H9 (cell line): ENCODE measurements around the gene DPM2. TPM values are rescaled to one million over a fixed set of nuclear protein-coding genes. Genes with fewer than 3 reads are reported as not detected.

ENCODE experiments used
- DNase-seq: peaks from one replicate; pipeline ENCODE4 v3.0.0-alpha.2; 2017
- H2AFZ ChIP-seq: one replicate; pipeline ENCODE4 v1.6.1; 2013; ENCODE audit warnings: mild to moderate bottlenecking, low read length, control low read depth, moderate library complexity
- H2AK5ac ChIP-seq: 2 replicates; pipeline ENCODE4 v1.6.1; 2013; ENCODE audit warnings: low read length, control low read depth, mixed read lengths; ENCODE audit not compliant: insufficient read length
- H2BK120ac ChIP-seq: one replicate; pipeline ENCODE4 v1.6.1; 2013; ENCODE audit warnings: low read depth, mild to moderate bottlenecking, low read length, control low read depth, inconsistent platforms; ENCODE audit not compliant: poor library complexity, severe bottlenecking
- H2BK12ac ChIP-seq: 2 replicates; pipeline ENCODE4 v1.6.1; 2013; ENCODE audit warnings: low read length, control low read depth, mixed read lengths, low read depth; ENCODE audit not compliant: insufficient read length
- H2BK15ac ChIP-seq: 2 replicates; pipeline ENCODE4 v1.6.1; 2013; ENCODE audit warnings: low read depth, low read length, control low read depth
- H2BK20ac ChIP-seq: one replicate; pipeline ENCODE4 v1.6.1; 2013; ENCODE audit warnings: low read depth, mild to moderate bottlenecking, low read length, control low read depth, inconsistent platforms; ENCODE audit not compliant: poor library complexity, severe bottlenecking
- H2BK5ac ChIP-seq: 2 replicates; pipeline ENCODE4 v1.6.1; 2013; ENCODE audit warnings: low read length, control low read depth, mixed read lengths; ENCODE audit not compliant: insufficient read length
- H3K14ac ChIP-seq: 2 replicates; pipeline ENCODE4 v1.6.1; 2013; ENCODE audit warnings: low read length, control low read depth; ENCODE audit not compliant: insufficient read depth
- H3K18ac ChIP-seq: 2 replicates; pipeline ENCODE4 v1.6.1; 2013; ENCODE audit warnings: low read depth, mild to moderate bottlenecking, mixed read lengths, low read length, control low read depth; ENCODE audit not compliant: insufficient read length
- H3K23ac ChIP-seq: 2 replicates; pipeline ENCODE4 v1.6.1; 2013; ENCODE audit warnings: low read length, control low read depth, mixed read lengths, low read depth; ENCODE audit not compliant: insufficient read length
- H3K23me2 ChIP-seq: 2 replicates; pipeline ENCODE4 v1.6.1; 2013; ENCODE audit warnings: low read depth, mild to moderate bottlenecking, mixed read lengths, low read length, control low read depth; ENCODE audit not compliant: insufficient read length, poor library complexity, severe bottlenecking
- H3K27ac ChIP-seq: 2 replicates; pipeline ENCODE4 v1.5.1; 2013; ENCODE audit warnings: low read length, control low read depth, mixed read lengths, low read depth; ENCODE audit not compliant: insufficient read length
- H3K27me3 ChIP-seq: 2 replicates; pipeline ENCODE4 v1.6.1; 2013; ENCODE audit warnings: low read length, control low read depth, inconsistent platforms; ENCODE audit not compliant: insufficient read depth
- H3K4ac ChIP-seq: 2 replicates; pipeline ENCODE4 v1.6.1; 2013; ENCODE audit warnings: low read depth, mild to moderate bottlenecking, control low read depth, inconsistent platforms, low read length, moderate library complexity
- H3K4me1 ChIP-seq: 2 replicates; pipeline ENCODE4 v1.6.1; 2013; ENCODE audit warnings: low read length, control low read depth, inconsistent platforms; ENCODE audit not compliant: insufficient read depth
- H3K4me2 ChIP-seq: 2 replicates; pipeline ENCODE4 v1.6.1; 2013; ENCODE audit warnings: low read length, control low read depth, mixed read lengths; ENCODE audit not compliant: insufficient read length, insufficient read depth
- H3K56ac ChIP-seq: 2 replicates; pipeline ENCODE4 v1.6.1; 2013; ENCODE audit warnings: low read depth, mild to moderate bottlenecking, mixed read lengths, low read length, control low read depth; ENCODE audit not compliant: insufficient read length
- H3K79me1 ChIP-seq: 2 replicates; pipeline ENCODE4 v1.6.1; 2013; ENCODE audit warnings: low read depth, mild to moderate bottlenecking, moderate library complexity, low read length, control low read depth, inconsistent platforms; ENCODE audit not compliant: insufficient read depth, poor library complexity, severe bottlenecking
- H3K79me2 ChIP-seq: 2 replicates; pipeline ENCODE4 v1.6.1; 2013; ENCODE audit warnings: low read length, control low read depth, inconsistent platforms; ENCODE audit not compliant: insufficient read depth
- H3K9ac ChIP-seq: 2 replicates; pipeline ENCODE4 v1.6.1; 2013; ENCODE audit warnings: low read length, control low read depth, mixed read lengths; ENCODE audit not compliant: insufficient read length; ENCODE audit errors: extremely low read depth
- H3K9me3 ChIP-seq: one replicate; pipeline ENCODE4 v1.6.1; 2013; ENCODE audit warnings: low read depth, low read length, inconsistent platforms; ENCODE audit not compliant: control insufficient read depth
- H3T11ph ChIP-seq: one replicate; pipeline ENCODE4 v1.6.1; 2013; ENCODE audit warnings: mild to moderate bottlenecking, low read length, control low read depth, inconsistent platforms
- H4K20me1 ChIP-seq: one replicate; pipeline ENCODE4 v1.6.1; 2013; ENCODE audit not compliant: control insufficient read depth, insufficient read length, insufficient read depth
- H4K5ac ChIP-seq: 2 replicates; pipeline ENCODE4 v1.6.1; 2013; ENCODE audit warnings: low read depth, mild to moderate bottlenecking, mixed read lengths, low read length, control low read depth; ENCODE audit not compliant: insufficient read length
- H4K8ac ChIP-seq: replicated peaks from 2 replicates; pipeline ENCODE4 v1.6.1; 2013; ENCODE audit warnings: low read length, control low read depth, mixed read lengths, low read depth; ENCODE audit not compliant: insufficient read length
- H4K91ac ChIP-seq: 2 replicates; pipeline ENCODE4 v1.6.1; 2013; ENCODE audit warnings: low read depth, mild to moderate bottlenecking, moderate library complexity, mixed read lengths, low read length, control low read depth; ENCODE audit not compliant: insufficient read length
- H3K27ac Mint-ChIP-seq, 3 experiments: 2 replicates in 2 of 3; 3 replicates in 1 of 3; pipeline ENCODE4 v1.8.0; 2020 to 2021; ENCODE audit warnings: mixed read lengths in 3 of 3, mild to moderate bottlenecking in 1 of 3, moderate library complexity in 1 of 3
- H3K27me3 Mint-ChIP-seq: 2 replicates; pipeline ENCODE4 v1.8.0; 2021; ENCODE audit warnings: low read depth, mild to moderate bottlenecking, moderate library complexity, mixed read lengths
- H3K36me3 Mint-ChIP-seq, 3 experiments: 2 replicates in 2 of 3; 3 replicates in 1 of 3; pipeline ENCODE4 v1.8.0; 2020 to 2021; ENCODE audit warnings: low read depth in 3 of 3, mixed read lengths in 3 of 3; ENCODE audit not compliant: insufficient read depth in 1 of 3
- H3K4me1 Mint-ChIP-seq, 2 experiments: 2 replicates each; pipeline ENCODE4 v1.8.0; 2020; ENCODE audit warnings: mixed read lengths in 2 of 2
- H3K4me3 Mint-ChIP-seq, 2 experiments: 2 replicates in 1 of 2; 3 replicates in 1 of 2; pipeline ENCODE4 v1.8.0; 2020 to 2021; ENCODE audit warnings: mild to moderate bottlenecking in 2 of 2, mixed read lengths in 2 of 2, moderate library complexity in 1 of 2
- H3K9me3 Mint-ChIP-seq, 2 experiments: 2 replicates in 1 of 2; 3 replicates in 1 of 2; pipeline ENCODE4 v1.8.0; 2020; ENCODE audit warnings: mild to moderate bottlenecking in 2 of 2, mixed read lengths in 2 of 2, moderate library complexity in 1 of 2
- CTCF ChIP-seq: fragments of 200-600 bp; sonication (generic); conservative IDR thresholded peaks from 3 replicates; pipeline ENCODE4 v1.8.0; 2021; ENCODE audit warnings: antibody characterized with exemption, mild to moderate bottlenecking
- WGBS: extraction: QIAGEN DNeasy Blood & Tissue Kit; methylation state at CpG from one replicate; pipeline ENCODE4 v1.1.7; 2013; ENCODE audit warnings: missing lambda C conversion rate, low lambda C conversion rate, mixed read lengths; ENCODE audit not compliant: insufficient read length; ENCODE audit errors: extremely low coverage; 5-methylcytosine and 5-hydroxymethylcytosine counted together
- total RNA-seq: library from RNA; stranded (reverse); gene quantifications from 2 replicates; pipeline ENCODE4 v1.2.1, GENCODE V29; 2021

Gene DPM2
- total RNA-seq, 1 experiment from 2014 or later, result 46.1 TPM

GRCh38 chr9:127892831-127893230 lies 44.8 kb downstream of the DPM2 start:
- no peak overlapping the region for H3K23ac ChIP-seq
- H3K4me1 Mint-ChIP-seq, result peaks cover 7 to 10% of the 10 kb centered on the region in 2 experiments; a peak in 3 of 4 replicates
- no peak overlapping the region for H2BK12ac ChIP-seq
- no peaks in the 10 kb centered on the region for H3K9me3 ChIP-seq
- no peak overlapping the region for H3K14ac ChIP-seq
- no peaks in the 10 kb centered on the region for H3K27me3 ChIP-seq
- no peak overlapping the region for H2AK5ac ChIP-seq
- no peak overlapping the region for H2BK15ac ChIP-seq
- H4K8ac ChIP-seq, result no peak overlapping the region
- no peak overlapping the region for H3T11ph ChIP-seq
- no peak overlapping the region for H3K27ac Mint-ChIP-seq
- H3K23me2 ChIP-seq, result no peaks in the 10 kb centered on the region
- H3K4me3 Mint-ChIP-seq, result no peak overlapping the region; a peak in 1 of 5 replicates
- H2BK20ac ChIP-seq, result no peak overlapping the region
- H3K79me2 ChIP-seq, result no peaks in the 10 kb centered on the region
- H3K4ac ChIP-seq, result no peak overlapping the region
- H3K79me1 ChIP-seq, result no peaks in the 10 kb centered on the region
- no peak overlapping the region for H2BK5ac ChIP-seq
- H4K91ac ChIP-seq, result no peak overlapping the region
- TF ChIP-seq CTCF, result no peak
- no peak overlapping the region for H3K4me2 ChIP-seq
- peaks cover 45 to 70% (median 68%) of the 10 kb centered on the region in 3 experiments for H3K36me3 Mint-ChIP-seq
- H2AFZ ChIP-seq, result no peak overlapping the region
- H3K56ac ChIP-seq, result no peak overlapping the region
- WGBS, result no CpG with 5 or more reads among the region's 6 CpGs
- no peaks in the 10 kb centered on the region for H3K27me3 Mint-ChIP-seq
- H3K27ac ChIP-seq, result no peak overlapping the region
- no peaks in the 10 kb centered on the region for H4K20me1 ChIP-seq
- peaks cover 9% of the 10 kb centered on the region in 2 experiments; a peak in 3 of 5 replicates for H3K9me3 Mint-ChIP-seq
- H3K18ac ChIP-seq, result no peak overlapping the region
- no peak overlapping the region for H3K9ac ChIP-seq
- H3K4me1 ChIP-seq, result no peaks in the 10 kb centered on the region; the same call in 1 of the 2 replicates
- no peak overlapping the region for H4K5ac ChIP-seq
- H2BK120ac ChIP-seq, result no peak overlapping the region
- DNase-seq, result no peak
